ENCODE measurements around the gene SLIT1. TPM values are rescaled to one million over a fixed set of nuclear protein-coding genes. Genes with fewer than 3 reads are reported as not detected.

The SLIT1 gene
- total RNA-seq, 1 experiment from 2014 or later: 1.0 TPM

DNA sequence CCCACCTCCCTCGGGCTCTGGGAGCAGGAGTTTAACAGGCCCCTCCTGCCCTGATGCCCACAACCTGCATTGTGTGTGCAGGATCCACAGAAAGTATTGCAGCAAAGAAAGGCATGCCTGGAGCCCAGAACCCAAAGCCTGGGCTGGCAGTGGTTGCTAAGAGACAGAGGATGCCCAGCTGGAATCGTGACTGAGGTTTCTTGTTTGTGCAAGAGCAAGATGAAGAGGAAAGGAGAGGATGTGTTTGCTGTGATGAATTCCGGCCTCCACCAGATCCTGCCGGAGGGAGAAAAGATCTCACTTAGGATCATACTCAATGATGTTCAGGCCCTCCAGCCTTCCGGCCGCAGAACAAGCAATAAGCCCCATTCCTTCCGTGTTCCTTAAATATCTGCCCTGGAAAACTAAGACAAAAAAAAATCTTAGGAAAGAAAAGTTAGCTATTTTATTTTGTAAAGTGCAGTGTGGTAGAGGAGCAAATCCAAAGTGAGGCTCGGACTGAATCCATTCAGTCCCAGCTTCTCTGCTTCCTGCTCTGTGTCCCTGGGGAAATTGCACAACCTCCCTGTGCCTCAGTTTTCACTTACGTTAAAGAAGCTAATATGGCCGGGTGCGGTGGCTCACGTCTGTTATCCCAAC, 57.1 kb downstream of the SLIT1 start:
- no peaks in the 10 kb centered on the region for H3K9me3 ChIP-seq (ENCODE audit: low read length)
- H4K20me1 ChIP-seq (ENCODE audit: insufficient read depth, low read depth, low read length): no peaks in the 10 kb centered on the region
- DNase-seq: no peak
- H3K27ac ChIP-seq (ENCODE audit: low read length): no peak overlapping the region
- H3K9ac ChIP-seq (ENCODE audit: low read length): no peak overlapping the region
- H3K79me2 ChIP-seq (ENCODE audit: low read length): no peaks in the 10 kb centered on the region
- no peak overlapping the region for H2AFZ ChIP-seq (ENCODE audit: low read length)
- no peak overlapping the region for H3K4me2 ChIP-seq (ENCODE audit: low read depth, low read length, poor library complexity, severe bottlenecking)
- no peaks in the 10 kb centered on the region for H3K4me1 ChIP-seq (ENCODE audit: low read length)
- no peaks in the 10 kb centered on the region for H3K27me3 ChIP-seq (ENCODE audit: low read length)
- no peak overlapping the region for H3K4me3 ChIP-seq (ENCODE audit: low read length)
- no peaks in the 10 kb centered on the region for H3K9me2 ChIP-seq (replicated peaks; ENCODE audit: insufficient read depth, low read length)
- no peaks in the 10 kb centered on the region for H3K36me3 ChIP-seq (ENCODE audit: insufficient read depth, low read length)

- no peak overlapping the region for H3K4me3 ChIP-seq (ENCODE audit: low read length)
- no peaks in the 10 kb centered on the region for H3K36me3 ChIP-seq (ENCODE audit: insufficient read depth, low read length)
- no peak overlapping the region for H2AFZ ChIP-seq (ENCODE audit: low read length)
- no peaks in the 10 kb centered on the region for H3K9me3 ChIP-seq (ENCODE audit: low read length)
- H3K4me2 ChIP-seq (ENCODE audit: low read depth, low read length, poor library complexity, severe bottlenecking): no peak overlapping the region
- H3K9ac ChIP-seq (ENCODE audit: low read length): no peak overlapping the region
- H3K79me2 ChIP-seq (ENCODE audit: low read length): no peaks in the 10 kb centered on the region
- H3K27ac ChIP-seq (ENCODE audit: low read length): no peak overlapping the region
- H3K27me3 ChIP-seq (ENCODE audit: low read length): no peaks in the 10 kb centered on the region
- H3K4me1 ChIP-seq (ENCODE audit: low read length): no peaks in the 10 kb centered on the region
- no peaks in the 10 kb centered on the region for H4K20me1 ChIP-seq (ENCODE audit: insufficient read depth, low read depth, low read length)
- no peak for DNase-seq
- no peaks in the 10 kb centered on the region for H3K9me2 ChIP-seq (replicated peaks; ENCODE audit: insufficient read depth, low read length)
Measured at GRCh38 chr10:97128039-97128492, 57.7 kb downstream of the SLIT1 start.

GRCh38 chr10:97127509-97127908, 58.2 kb downstream of the SLIT1 start:
- DNase-seq: no peak
- no peak overlapping the region for H3K4me3 ChIP-seq (ENCODE audit: low read length)
- no peaks in the 10 kb centered on the region for H3K4me1 ChIP-seq (ENCODE audit: low read length)
- no peak overlapping the region for H2AFZ ChIP-seq (ENCODE audit: low read length)
- no peak overlapping the region for H3K4me2 ChIP-seq (ENCODE audit: low read depth, low read length, poor library complexity, severe bottlenecking)
- H3K9me3 ChIP-seq (ENCODE audit: low read length): no peaks in the 10 kb centered on the region
- no peaks in the 10 kb centered on the region for H4K20me1 ChIP-seq (ENCODE audit: insufficient read depth, low read depth, low read length)
- no peaks in the 10 kb centered on the region for H3K36me3 ChIP-seq (ENCODE audit: insufficient read depth, low read length)
- H3K9ac ChIP-seq (ENCODE audit: low read length): no peak overlapping the region
- H3K9me2 ChIP-seq (replicated peaks; ENCODE audit: insufficient read depth, low read length): no peaks in the 10 kb centered on the region
- H3K79me2 ChIP-seq (ENCODE audit: low read length): no peaks in the 10 kb centered on the region
- no peak overlapping the region for H3K27ac ChIP-seq (ENCODE audit: low read length)
- H3K27me3 ChIP-seq (ENCODE audit: low read length): no peaks in the 10 kb centered on the region

DNA sequence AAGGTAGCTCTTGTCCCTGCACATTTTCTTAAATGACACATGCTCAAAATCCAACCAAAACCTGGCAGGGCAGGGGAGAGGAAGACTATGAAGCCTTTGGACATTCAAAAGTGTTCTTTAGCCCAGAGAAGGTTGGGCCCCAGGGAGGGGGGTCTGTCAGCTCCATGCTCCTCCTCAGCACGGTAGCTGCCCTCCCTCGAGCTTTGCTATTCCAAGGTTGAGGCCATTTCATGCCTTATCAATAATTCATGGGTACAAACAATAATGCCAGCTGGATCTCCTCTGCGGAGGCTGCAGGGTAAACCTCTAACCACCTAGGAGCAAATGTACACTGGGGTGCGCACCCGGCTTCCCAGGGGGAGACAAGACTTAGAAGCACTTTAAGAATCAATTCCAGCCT, 61.5 kb downstream of the SLIT1 start:
- Histone ChIP-seq H3K4me1 (ENCODE audit: low read length) (no peaks in the 10 kb centered on the region), H3K79me2 (ENCODE audit: low read length) (no peaks in the 10 kb centered on the region), H3K9me2 (replicated peaks; ENCODE audit: insufficient read depth, low read length) (no peaks in the 10 kb centered on the region), H3K4me3 (ENCODE audit: low read length) (no peak overlapping the region), H3K9me3 (ENCODE audit: low read length) (no peaks in the 10 kb centered on the region), H4K20me1 (ENCODE audit: insufficient read depth, low read depth, low read length) (no peaks in the 10 kb centered on the region), H3K27ac (ENCODE audit: low read length) (no peak overlapping the region), H3K27me3 (ENCODE audit: low read length) (no peaks in the 10 kb centered on the region), H3K9ac (ENCODE audit: low read length) (no peak overlapping the region), H2AFZ (ENCODE audit: low read length) (no peak overlapping the region), H3K36me3 (ENCODE audit: insufficient read depth, low read length) (no peaks in the 10 kb centered on the region), H3K4me2 (ENCODE audit: low read depth, low read length, poor library complexity, severe bottlenecking) (no peak overlapping the region)
- no peak for DNase-seq

GRCh38 chr10:97123765-97124164, 62.0 kb downstream of the SLIT1 start:
- H3K9ac ChIP-seq (ENCODE audit: low read length): no peak overlapping the region
- no peak overlapping the region for H3K27ac ChIP-seq (ENCODE audit: low read length)
- H4K20me1 ChIP-seq (ENCODE audit: insufficient read depth, low read depth, low read length): no peaks in the 10 kb centered on the region
- H3K4me3 ChIP-seq (ENCODE audit: low read length): no peak overlapping the region
- no peaks in the 10 kb centered on the region for H3K9me3 ChIP-seq (ENCODE audit: low read length)
- no peaks in the 10 kb centered on the region for H3K79me2 ChIP-seq (ENCODE audit: low read length)
- no peaks in the 10 kb centered on the region for H3K36me3 ChIP-seq (ENCODE audit: insufficient read depth, low read length)
- no peaks in the 10 kb centered on the region for H3K27me3 ChIP-seq (ENCODE audit: low read length)
- no peaks in the 10 kb centered on the region for H3K4me1 ChIP-seq (ENCODE audit: low read length)
- no peaks in the 10 kb centered on the region for H3K9me2 ChIP-seq (replicated peaks; ENCODE audit: insufficient read depth, low read length)
- H3K4me2 ChIP-seq (ENCODE audit: low read depth, low read length, poor library complexity, severe bottlenecking): no peak overlapping the region
- no peak overlapping the region for H2AFZ ChIP-seq (ENCODE audit: low read length)
- no peak for DNase-seq

- H3K9me2 ChIP-seq (replicated peaks; ENCODE audit: insufficient read depth, low read length): no peaks in the 10 kb centered on the region
- no peak for DNase-seq
- H3K4me3 ChIP-seq (ENCODE audit: low read length): no peak overlapping the region
- no peaks in the 10 kb centered on the region for H4K20me1 ChIP-seq (ENCODE audit: insufficient read depth, low read depth, low read length)
- H3K36me3 ChIP-seq (ENCODE audit: insufficient read depth, low read length): no peaks in the 10 kb centered on the region
- no peak overlapping the region for H3K4me2 ChIP-seq (ENCODE audit: low read depth, low read length, poor library complexity, severe bottlenecking)
- no peaks in the 10 kb centered on the region for H3K79me2 ChIP-seq (ENCODE audit: low read length)
- peaks cover 13% of the 10 kb centered on the region for H3K4me1 ChIP-seq (ENCODE audit: low read length)
- no peaks in the 10 kb centered on the region for H3K27me3 ChIP-seq (ENCODE audit: low read length)
- H2AFZ ChIP-seq (ENCODE audit: low read length): no peak overlapping the region
- no peaks in the 10 kb centered on the region for H3K9me3 ChIP-seq (ENCODE audit: low read length)
- no peak overlapping the region for H3K27ac ChIP-seq (ENCODE audit: low read length)
- H3K9ac ChIP-seq (ENCODE audit: low read length): no peak overlapping the region
Measured at GRCh38 chr10:97121041-97121440, 64.7 kb downstream of the SLIT1 start.

DNA sequence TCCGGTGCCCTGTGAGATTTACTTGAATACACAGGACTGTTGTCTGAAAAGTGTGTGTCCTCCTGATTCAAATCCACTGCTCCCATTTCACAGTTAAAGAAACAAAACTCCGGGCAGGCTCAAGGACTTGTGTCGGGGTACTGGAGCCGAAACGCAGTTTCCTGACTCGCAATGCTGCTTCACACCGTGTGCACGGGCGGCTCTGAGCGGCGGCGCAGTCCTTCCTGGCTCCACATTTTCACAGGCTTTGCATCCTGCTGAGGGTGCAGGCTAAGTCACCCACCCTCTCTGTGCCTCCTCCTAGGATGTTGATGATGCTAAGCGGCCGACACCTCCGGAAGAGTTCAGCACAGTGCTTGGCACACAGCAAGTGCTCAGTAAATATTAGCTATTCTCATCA, 65.4 kb downstream of the SLIT1 start:
- H3K9me2 ChIP-seq (replicated peaks; ENCODE audit: insufficient read depth, low read length): no peaks in the 10 kb centered on the region
- no peak overlapping the region for H3K9ac ChIP-seq (ENCODE audit: low read length)
- no peak overlapping the region for H3K4me2 ChIP-seq (ENCODE audit: low read depth, low read length, poor library complexity, severe bottlenecking)
- no peak overlapping the region for H2AFZ ChIP-seq (ENCODE audit: low read length)
- no peak overlapping the region for H3K27ac ChIP-seq (ENCODE audit: low read length)
- H3K4me3 ChIP-seq (ENCODE audit: low read length): no peak overlapping the region
- H3K79me2 ChIP-seq (ENCODE audit: low read length): no peaks in the 10 kb centered on the region
- no peaks in the 10 kb centered on the region for H3K27me3 ChIP-seq (ENCODE audit: low read length)
- peaks cover 13% of the 10 kb centered on the region for H3K4me1 ChIP-seq (ENCODE audit: low read length)
- no peak for DNase-seq
- no peaks in the 10 kb centered on the region for H3K36me3 ChIP-seq (ENCODE audit: insufficient read depth, low read length)
- H4K20me1 ChIP-seq (ENCODE audit: insufficient read depth, low read depth, low read length): no peaks in the 10 kb centered on the region
- H3K9me3 ChIP-seq (ENCODE audit: low read length): no peaks in the 10 kb centered on the region

- Histone ChIP-seq H3K4me1 (ENCODE audit: low read length) (peaks cover 13% of the 10 kb centered on the region), H3K79me2 (ENCODE audit: low read length) (no peaks in the 10 kb centered on the region), H3K36me3 (ENCODE audit: insufficient read depth, low read length) (no peaks in the 10 kb centered on the region), H3K4me3 (ENCODE audit: low read length) (no peak overlapping the region), H3K9me3 (ENCODE audit: low read length) (no peaks in the 10 kb centered on the region), H3K9me2 (replicated peaks; ENCODE audit: insufficient read depth, low read length) (no peaks in the 10 kb centered on the region), H2AFZ (ENCODE audit: low read length) (no peak overlapping the region), H3K27ac (ENCODE audit: low read length) (no peak overlapping the region), H3K4me2 (ENCODE audit: low read depth, low read length, poor library complexity, severe bottlenecking) (no peak overlapping the region), H3K9ac (ENCODE audit: low read length) (no peak overlapping the region), H3K27me3 (ENCODE audit: low read length) (no peaks in the 10 kb centered on the region), H4K20me1 (ENCODE audit: insufficient read depth, low read depth, low read length) (no peaks in the 10 kb centered on the region)
- no peak for DNase-seq
Measured at GRCh38 chr10:97119058-97119745, 66.6 kb downstream of the SLIT1 start.
